GF-D8 (cell line): ENCODE measurements around the gene AMN.

Experiments
- DNase-seq: peaks from one replicate; lab custom pipeline; 2025; lab: John Stamatoyannopoulos, UW

AMN gene

GRCh38 chr14:102928412-102929240 lies 6.2 kb downstream of the AMN start:
- DNase-seq = peak; percentile 37

GRCh38 chr14:102929241-102930137 lies 7.0 kb downstream of the AMN start:
- DNase-seq = no peak

GRCh38 chr14:102930138-102930752 lies 7.8 kb downstream of the AMN start:
- DNase-seq = no peak

- DNase-seq = no peak
Measured at GRCh38 chr14:102930753-102931579, 8.5 kb downstream of the AMN start.

GRCh38 chr14:102931580-102932285 lies 9.3 kb downstream of the AMN start:
- DNase-seq = no peak

GRCh38 chr14:102932484-102933248 lies 10.2 kb downstream of the AMN start:
- DNase-seq = no peak

GRCh38 chr14:102933618-102934231 lies 11.3 kb downstream of the AMN start:
- DNase-seq = no peak

- no peak for DNase-seq
Measured at GRCh38 chr14:102935756-102936155, 13.3 kb downstream of the AMN start.

- DNase-seq = no peak
Measured at GRCh38 chr14:102937331-102938175, 15.1 kb downstream of the AMN start.

GRCh38 chr14:102938191-102938590 lies 15.7 kb downstream of the AMN start:
- no peak for DNase-seq

GRCh38 chr14:102939329-102939728 lies 16.9 kb downstream of the AMN start:
- DNase-seq = no peak

- DNase-seq = no peak
Measured at GRCh38 chr14:102939820-102940561, 17.5 kb downstream of the AMN start.

GRCh38 chr14:102940729-102941362 lies 18.4 kb downstream of the AMN start:
- DNase-seq = no peak

GRCh38 chr14:102941419-102942011 lies 19.1 kb downstream of the AMN start:
- no peak for DNase-seq

GRCh38 chr14:102942069-102942468 lies 19.6 kb downstream of the AMN start:
- no peak for DNase-seq

GRCh38 chr14:102943454-102943853 lies 21.0 kb downstream of the AMN start:
- no peak for DNase-seq

- DNase-seq = no peak
Measured at GRCh38 chr14:102943979-102944378, 21.5 kb downstream of the AMN start.
